CD8-positive, alpha-beta memory T cell (primary cell): ENCODE results near the gene OARD1. TPM values are rescaled to one million over a fixed set of nuclear protein-coding genes. Genes with fewer than 3 reads are reported as not detected.

Experiments used
- CTCF ChIA-PET: fragments of 350-600 bp; sonication (Branson Sonifier 250); formaldehyde crosslinking; loops from one replicate; lab custom pipeline; 2021; ENCODE audit warnings: antibody characterized with exemption; lab: Charles Lee
- POLR2A ChIA-PET: fragments of 350-600 bp; sonication (Branson Sonifier 250); formaldehyde crosslinking; loops from one replicate; lab custom pipeline; 2021; ENCODE audit warnings: antibody characterized with exemption; lab: Charles Lee
- DNase-seq, 5 donors: peaks; one replicate each; pipeline versions ENCODE4 v3.0.0 to v3.0.0-alpha.2; 2020 to 2022; ENCODE audit warnings: mixed read lengths in 1 of 5
- H3K27ac ChIP-seq: one replicate; pipeline ENCODE4 v1.7.0; 2013; ENCODE audit warnings: low read depth, mild to moderate bottlenecking, low read length, moderate library complexity
- H3K27me3 ChIP-seq: 2 replicates; pipeline ENCODE4 v1.7.0; 2013; ENCODE audit warnings: low read length, mild to moderate bottlenecking; ENCODE audit not compliant: insufficient read depth, poor library complexity, severe bottlenecking
- H3K36me3 ChIP-seq: 2 replicates; pipeline ENCODE4 v1.7.0; 2013; ENCODE audit warnings: mild to moderate bottlenecking, low read length, moderate library complexity; ENCODE audit not compliant: insufficient read depth
- H3K4me1 ChIP-seq: 2 replicates; pipeline ENCODE4 v1.7.0; 2013; ENCODE audit warnings: mild to moderate bottlenecking, low read length, moderate library complexity; ENCODE audit not compliant: insufficient read depth
- H3K4me3 ChIP-seq: 2 replicates; pipeline ENCODE4 v1.7.0; 2013; ENCODE audit warnings: mild to moderate bottlenecking, low read length
- H3K9me3 ChIP-seq: 2 replicates; pipeline ENCODE4 v1.7.0; 2013; ENCODE audit warnings: mild to moderate bottlenecking, low read length
- H3K27ac Mint-ChIP-seq, 8 donors: one replicate each; pipeline ENCODE4 v1.8.0; 2020 to 2021; ENCODE audit warnings: mixed read lengths in 8 of 8, mild to moderate bottlenecking in 6 of 8, inconsistent platforms in 3 of 8, moderate library complexity in 3 of 8
- H3K27me3 Mint-ChIP-seq, 2 donors: one replicate each; pipeline ENCODE4 v1.8.0; 2020 to 2021; ENCODE audit warnings: mixed read lengths in 2 of 2, mild to moderate bottlenecking in 1 of 2, moderate library complexity in 1 of 2
- H3K36me3 Mint-ChIP-seq, 3 donors: one replicate each; pipeline ENCODE4 v1.8.0; 2020 to 2021; ENCODE audit warnings: mixed read lengths in 3 of 3, inconsistent platforms in 1 of 3, mild to moderate bottlenecking in 1 of 3
- H3K4me1 Mint-ChIP-seq, 3 donors: one replicate each; pipeline ENCODE4 v1.8.0; 2020 to 2021; ENCODE audit warnings: mixed read lengths in 3 of 3, inconsistent platforms in 1 of 3, mild to moderate bottlenecking in 1 of 3
- H3K4me3 Mint-ChIP-seq, 7 donors: one replicate each; pipeline ENCODE4 v1.8.0; 2020 to 2021; ENCODE audit warnings: mixed read lengths in 7 of 7, mild to moderate bottlenecking in 6 of 7, moderate library complexity in 4 of 7, inconsistent platforms in 2 of 7
- H3K9me3 Mint-ChIP-seq, 5 donors: one replicate each; pipeline ENCODE4 v1.8.0; 2020 to 2022; ENCODE audit warnings: mixed read lengths in 5 of 5, mild to moderate bottlenecking in 3 of 5, moderate library complexity in 2 of 5, inconsistent platforms in 1 of 5
- polyA plus RNA-seq: library from polyadenylated mRNA; unstranded; fragments of 300-500 nt; fragmentation: Illumina TruSeq; gene quantifications from one replicate; pipeline ENCODE4 v1.2.3, GENCODE V29; 2021
- total RNA-seq, 2 experiments: library from RNA; stranded (reverse); gene quantifications; one replicate each; pipeline ENCODE4 v1.2.3, GENCODE V29; 2021

The OARD1 gene
- total and polyA plus RNA-seq, 3 experiments from 2014 or later: 41.9 to 51.1 (median 42.9) TPM

DNA sequence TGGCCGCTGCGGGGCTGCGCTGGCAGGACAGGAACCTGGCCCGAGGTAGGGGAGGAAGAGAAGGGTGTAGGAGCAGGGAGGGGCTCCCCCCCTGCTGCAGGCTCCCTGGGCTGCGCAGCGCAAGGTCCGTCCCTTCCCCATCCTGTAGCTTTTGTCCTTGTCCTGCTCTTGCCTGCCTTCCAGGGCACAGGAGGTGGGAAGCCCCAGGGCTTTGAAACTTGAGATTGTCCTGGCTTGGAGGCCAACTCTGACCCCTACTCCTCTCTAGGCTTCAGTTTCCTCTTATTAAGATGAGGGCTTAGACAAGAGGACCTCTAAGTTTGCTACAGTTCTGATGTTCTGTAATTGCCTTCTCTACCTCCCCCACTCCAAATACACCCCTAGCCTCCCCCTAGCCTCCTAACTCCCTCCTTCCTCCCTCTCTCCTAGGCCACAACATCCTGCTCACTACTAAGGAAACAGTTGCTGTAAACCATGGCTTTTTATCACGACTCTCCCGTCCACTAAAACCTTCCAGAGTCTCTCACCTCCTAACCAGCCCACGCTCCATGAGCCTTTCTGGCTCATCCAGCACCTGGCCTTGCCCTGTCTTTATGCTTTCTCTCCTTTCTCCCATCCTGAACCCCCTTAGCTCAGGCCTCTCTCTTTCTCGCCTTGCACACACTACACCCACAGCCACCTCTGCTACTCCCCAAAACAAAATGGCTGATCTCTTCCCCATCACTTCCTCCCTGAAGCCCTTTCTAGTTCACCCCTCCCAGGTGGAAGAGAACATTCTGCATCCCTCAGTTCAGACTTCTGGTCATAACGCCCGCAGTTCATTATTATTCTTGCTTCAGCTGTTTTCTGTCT lies 43.4 kb downstream of the OARD1 start:
- Histone ChIP-seq H3K36me3 (no peaks in the 10 kb centered on the region), H3K4me1 (peaks cover 20% of the 10 kb centered on the region), H3K27me3 (no peaks in the 10 kb centered on the region), H3K9me3 (no peaks in the 10 kb centered on the region), H3K4me3 (peak overlapping the region; percentile 68), H3K27ac (peak overlapping the region; percentile 57)
- H3K27ac Mint-ChIP-seq: peak overlapping the region; percentile 10 to 89 (median 82)
- peaks cover 0 to 5% (median 3%) of the 10 kb centered on the region in 3 donors for H3K36me3 Mint-ChIP-seq
- H3K4me3 Mint-ChIP-seq: peak overlapping the region; percentile 79 to 88 (median 83)
- H3K27me3 Mint-ChIP-seq: no peaks in the 10 kb centered on the region
- no peak for DNase-seq
- ChIA-PET CTCF (interaction anchor here (0.7 to 7.2 kb wide), 20 partner anchors 8 to 155 kb away, joined by 3 to 44 read pairs (median 10); partner anchors contain the start of genes NFYA, OARD1, TSPO2 and UNC5CL), POLR2A (interaction anchor here (0.9 to 1.5 kb wide), 3 partner anchors 8 to 44 kb away, joined by 4 to 7 read pairs (median 4); partner anchors contain the start of genes NFYA and OARD1)
- H3K9me3 Mint-ChIP-seq: no peaks in the 10 kb centered on the region
- peaks cover 20 to 23% (median 21%) of the 10 kb centered on the region in 3 donors for H3K4me1 Mint-ChIP-seq

GRCh38 chr6:41027799-41028560 lies 44.2 kb downstream of the OARD1 start:
- peak; percentile 61 to 78 (median 68) for DNase-seq
- peaks cover 20% of the 10 kb centered on the region for H3K4me1 ChIP-seq
- H3K27ac ChIP-seq: peak overlapping the region; percentile 57
- ChIA-PET CTCF (interaction anchor here (0.6 to 7.2 kb wide), 23 partner anchors 9 to 1666 kb away, joined by 3 to 44 read pairs (median 9); partner anchors contain the start of genes NFYA, OARD1, TSPO2 and UNC5CL), POLR2A (interaction anchor here (0.9 to 1.5 kb wide), 3 partner anchors 9 to 44 kb away, joined by 4 to 7 read pairs (median 4); partner anchors contain the start of genes NFYA and OARD1)
- Mint-ChIP-seq H3K36me3 (peaks cover 0 to 3% (median 0%) of the 10 kb centered on the region in 3 donors), H3K27ac (peak overlapping the region in 7 of 8 donors; percentile 67 to 89 (median 83)), H3K27me3 (no peaks in the 10 kb centered on the region), H3K4me3 (peak overlapping the region; percentile 79 to 88 (median 83)), H3K9me3 (no peaks in the 10 kb centered on the region), H3K4me1 (peaks cover 20 to 23% (median 21%) of the 10 kb centered on the region in 3 donors)
- H3K9me3 ChIP-seq: no peaks in the 10 kb centered on the region
- H3K4me3 ChIP-seq: peak overlapping the region; percentile 68
- H3K27me3 ChIP-seq: no peaks in the 10 kb centered on the region
- no peaks in the 10 kb centered on the region for H3K36me3 ChIP-seq

DNA sequence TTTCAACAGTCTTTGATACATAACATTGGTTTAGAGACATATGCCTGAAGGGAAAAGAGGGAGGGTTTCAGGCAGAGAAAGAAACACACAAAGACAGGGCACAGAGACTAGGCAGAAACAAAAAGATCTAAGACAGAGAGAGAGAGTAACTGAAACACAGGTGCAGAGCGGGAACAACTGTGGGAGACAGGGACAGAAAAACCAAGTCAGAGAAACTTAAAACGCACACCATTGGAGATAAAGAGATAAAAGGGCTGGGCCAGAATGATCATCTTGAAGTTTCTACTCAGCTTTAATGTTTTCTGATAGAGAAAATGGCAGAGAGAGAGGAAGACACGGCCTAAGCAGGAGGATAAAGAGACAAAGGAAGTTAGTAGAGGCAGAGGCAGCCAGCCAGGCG lies 44.9 kb downstream of the OARD1 start:
- peaks cover 20 to 23% (median 21%) of the 10 kb centered on the region in 3 donors for H3K4me1 Mint-ChIP-seq
- H3K4me3 Mint-ChIP-seq: peak overlapping the region; percentile 79 to 88 (median 83)
- Histone ChIP-seq H3K4me1 (peaks cover 20% of the 10 kb centered on the region), H3K27ac (no peak overlapping the region), H3K36me3 (no peaks in the 10 kb centered on the region), H3K9me3 (no peaks in the 10 kb centered on the region), H3K27me3 (no peaks in the 10 kb centered on the region), H3K4me3 (peak overlapping the region; percentile 68)
- DNase-seq: no peak
- ChIA-PET POLR2A (interaction anchor here (1.5 kb wide), 1 partner anchor 44 kb away, joined by 4 read pairs; no protein-coding TSS in a partner anchor), CTCF (interaction anchor here (0.6 to 7.2 kb wide), 13 partner anchors 9 to 1665 kb away, joined by 3 to 44 read pairs (median 13); partner anchors contain the start of genes TSPO2 and UNC5CL)
- no peaks in the 10 kb centered on the region for H3K27me3 Mint-ChIP-seq
- peak overlapping the region in 7 of 8 donors; percentile 27 to 89 (median 79) for H3K27ac Mint-ChIP-seq
- no peaks in the 10 kb centered on the region for H3K9me3 Mint-ChIP-seq
- H3K36me3 Mint-ChIP-seq: peaks cover 0 to 3% (median 0%) of the 10 kb centered on the region in 3 donors

- Mint-ChIP-seq H3K4me1 (peaks cover 19 to 23% (median 21%) of the 10 kb centered on the region in 3 donors), H3K27ac (peak overlapping the region in 1 of 8 donors; percentile 24), H3K4me3 (peak overlapping the region in 1 of 7 donors; percentile 34), H3K9me3 (no peaks in the 10 kb centered on the region), H3K36me3 (peaks cover 0 to 1% (median 0%) of the 10 kb centered on the region in 3 donors), H3K27me3 (no peaks in the 10 kb centered on the region)
- POLR2A ChIA-PET: no interaction called here
- H3K4me3 ChIP-seq: no peak overlapping the region
- DNase-seq: no peak
- peaks cover 20% of the 10 kb centered on the region for H3K4me1 ChIP-seq
- H3K27ac ChIP-seq: no peak overlapping the region
- H3K36me3 ChIP-seq: no peaks in the 10 kb centered on the region
- CTCF ChIA-PET: interaction anchor here (2.6 to 7.2 kb wide), 2 partner anchors 14 to 21 kb away, joined by 13 to 44 read pairs; partner anchors contain the start of gene UNC5CL
- H3K9me3 ChIP-seq: no peaks in the 10 kb centered on the region
- no peaks in the 10 kb centered on the region for H3K27me3 ChIP-seq
Measured at GRCh38 chr6:41025966-41026530, 46.1 kb downstream of the OARD1 start.

- peaks cover 8% of the 10 kb centered on the region for H3K4me1 ChIP-seq
- no peak for DNase-seq
- no peak overlapping the region for H3K4me3 Mint-ChIP-seq
- CTCF ChIA-PET: interaction anchor here (2.1 kb wide), 1 partner anchor 16 kb away, joined by 5 read pairs; the partner anchor contains the start of gene UNC5CL
- POLR2A ChIA-PET: no interaction called here
- no peaks in the 10 kb centered on the region for H3K27me3 ChIP-seq
- H3K9me3 Mint-ChIP-seq: no peaks in the 10 kb centered on the region
- peaks cover 9 to 12% (median 11%) of the 10 kb centered on the region in 3 donors for H3K4me1 Mint-ChIP-seq
- no peak overlapping the region for H3K4me3 ChIP-seq
- peaks cover 2 to 3% of the 10 kb centered on the region in 2 donors for H3K27me3 Mint-ChIP-seq
- no peaks in the 10 kb centered on the region for H3K36me3 ChIP-seq
- H3K27ac Mint-ChIP-seq: no peak overlapping the region
- H3K36me3 Mint-ChIP-seq: peaks cover 0 to 3% (median 0%) of the 10 kb centered on the region in 3 donors
- H3K9me3 ChIP-seq: no peaks in the 10 kb centered on the region
- H3K27ac ChIP-seq: no peak overlapping the region
Measured at GRCh38 chr6:41023114-41023513, 49.0 kb downstream of the OARD1 start.

- Mint-ChIP-seq H3K36me3 (peaks cover 0 to 5% (median 0%) of the 10 kb centered on the region in 3 donors), H3K4me3 (no peak overlapping the region)
Measured at GRCh38 chr6:41022294-41022693, 49.9 kb downstream of the OARD1 start.

DNA sequence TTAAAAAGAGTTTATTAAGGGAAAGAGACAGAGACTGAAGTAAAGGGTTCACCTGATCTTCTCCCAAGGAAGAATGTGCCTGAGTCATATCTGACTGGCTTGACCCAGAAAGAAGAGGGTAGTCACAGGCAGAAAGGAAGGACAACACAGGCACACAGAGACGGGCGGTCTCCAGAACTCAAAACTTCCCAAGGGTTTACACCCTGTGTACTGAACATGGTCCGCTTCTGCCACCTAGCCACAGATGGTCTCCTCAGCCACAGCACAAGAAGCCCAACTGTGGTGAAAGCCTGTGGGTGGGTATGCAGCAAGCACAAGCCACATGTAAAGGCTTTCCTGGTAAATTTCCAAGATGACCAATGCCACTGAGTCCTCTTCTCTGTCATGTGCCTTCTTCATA lies 50.3 kb downstream of the OARD1 start:
- Mint-ChIP-seq H3K9me3 (no peaks in the 10 kb centered on the region), H3K36me3 (peaks cover 0 to 5% (median 0%) of the 10 kb centered on the region in 3 donors), H3K27me3 (peaks cover 2 to 3% of the 10 kb centered on the region in 2 donors), H3K27ac (no peak overlapping the region), H3K4me1 (no peaks in the 10 kb centered on the region), H3K4me3 (no peak overlapping the region)
- POLR2A ChIA-PET: no interaction called here
- Histone ChIP-seq H3K36me3 (no peaks in the 10 kb centered on the region), H3K4me3 (no peak overlapping the region), H3K4me1 (no peaks in the 10 kb centered on the region), H3K27ac (no peak overlapping the region), H3K27me3 (no peaks in the 10 kb centered on the region), H3K9me3 (no peaks in the 10 kb centered on the region)
- CTCF ChIA-PET: interaction anchor here (2.1 kb wide), 1 partner anchor 18 kb away, joined by 5 read pairs; the partner anchor contains the start of gene UNC5CL
- no peak for DNase-seq

More at GRCh38 chr6:41022294-41022693, 49.9 kb downstream of the OARD1 start:
- no peak for DNase-seq
- Histone ChIP-seq H3K27me3 (no peaks in the 10 kb centered on the region), H3K4me3 (no peak overlapping the region), H3K36me3 (no peaks in the 10 kb centered on the region), H3K4me1 (peaks cover 2% of the 10 kb centered on the region), H3K27ac (no peak overlapping the region), H3K9me3 (no peaks in the 10 kb centered on the region)
- Mint-ChIP-seq H3K27ac (no peak overlapping the region), H3K27me3 (peaks cover 2 to 3% of the 10 kb centered on the region in 2 donors), H3K9me3 (no peaks in the 10 kb centered on the region), H3K4me1 (peaks cover 3 to 4% (median 4%) of the 10 kb centered on the region in 3 donors)
- ChIA-PET CTCF (interaction anchor here (2.1 kb wide), 1 partner anchor 17 kb away, joined by 5 read pairs; the partner anchor contains the start of gene UNC5CL), POLR2A (no interaction called here)
